ENCODE measurements around the gene FOXP1.

- TF ChIP-seq EZH2phosphoT487 (IDR thresholded peaks at IDR 0.05; ENCODE audit: insufficient read depth, low read depth) (no peak), EZH2 (IDR thresholded peaks at IDR 0.05; ENCODE audit: insufficient read depth, poor library complexity, severe bottlenecking) (no peak)
Observed at GRCh38 chr3:71033681-71034220, 549.8 kb downstream of the FOXP1 start.
